Tibial nerve (tissue), 4 donors: Measurements from ENCODE around the gene MT3. TPM values are rescaled to one million over a fixed set of nuclear protein-coding genes. Genes with fewer than 3 reads are reported as not detected.

Experiments used
- DNase-seq, 2 donors: peaks; one replicate each; pipeline ENCODE4 v3.0.0-alpha.2; 2019; ENCODE audit warnings: low spot score in 2 of 2
- H3K27ac ChIP-seq, 4 donors: fragments of 200-600 bp; sonication (generic) in 3 of 4; one replicate each; pipeline ENCODE4 v1.5.1; 2017 to 2019; ENCODE audit warnings: mild to moderate bottlenecking in 1 of 4
- H3K27me3 ChIP-seq, 2 donors: fragments of 200-600 bp; sonication (generic) in 1 of 2; one replicate each; pipeline versions ENCODE4 v1.5.1 to v1.6.0; 2017 to 2019
- H3K36me3 ChIP-seq, 3 donors: fragments of 200-600 bp; sonication (generic); one replicate each; pipeline ENCODE4 v1.5.1; 2018 to 2019
- H3K4me1 ChIP-seq, 4 donors: fragments of 200-600 bp; sonication (generic) in 3 of 4; one replicate each; pipeline ENCODE4 v1.5.1; 2017 to 2019
- H3K4me3 ChIP-seq, 4 donors: fragments of 200-600 bp; sonication (generic) in 3 of 4; one replicate each; pipeline ENCODE4 v1.5.1; 2017 to 2019; ENCODE audit warnings: mild to moderate bottlenecking in 1 of 4, moderate library complexity in 1 of 4
- H3K9me3 ChIP-seq, 4 donors: fragments of 200-600 bp; sonication (generic) in 3 of 4; one replicate each; pipeline ENCODE4 v1.5.1; 2017 to 2019
- CTCF ChIP-seq, 5 experiments: fragments of 200-600 bp in 3 of 5; fragments of 450-650 bp in 2 of 5; sonication (generic) in 3 of 5; IDR thresholded peaks; one replicate each; pipeline ENCODE4 v1.5.1; 2016 to 2019; ENCODE audit warnings: antibody characterized with exemption in 5 of 5, mild to moderate bottlenecking in 3 of 5, moderate library complexity in 2 of 5
- EP300 ChIP-seq, 2 donors: sonication (generic); formaldehyde crosslinking; IDR thresholded peaks; one replicate each; pipeline ENCODE4 v1.6.1; 2017; ENCODE audit warnings: antibody characterized with exemption in 2 of 2, mild to moderate bottlenecking in 1 of 2
- POLR2A ChIP-seq, 2 donors: fragments of 450-650 bp; IDR thresholded peaks; one replicate each; pipeline ENCODE4 v1.6.1; 2017; ENCODE audit warnings: antibody characterized with exemption in 2 of 2, mild to moderate bottlenecking in 2 of 2, moderate library complexity in 2 of 2
- WGBS, 2 donors: methylation state at CpG; one replicate each; pipeline ENCODE4 v1.1.5; 2018; 5-methylcytosine and 5-hydroxymethylcytosine counted together
- total RNA-seq, 4 donors: library from RNA; depleted of rRNA; stranded (reverse); fragments of >200 nt; gene quantifications; one replicate each; pipeline ENCODE4 v1.1.0, GENCODE V29; 2016

Gene MT3
- total RNA-seq, 4 donors from 2014 or later = 92.4 to 291 (median 156) TPM

- peaks cover 0 to 52% (median 29%) of the 10 kb centered on the region in 4 donors for H3K4me1 ChIP-seq
- peak overlapping the region; percentile 76 to 97 (median 93) for H3K27ac ChIP-seq
- 35 to 48% methylated on average over 2 of the region's 2 CpGs for WGBS, 2 donors
- H3K4me3 ChIP-seq = no peak overlapping the region
- peak in 1 of 2 donors; percentile 14 for TF ChIP-seq POLR2A (IDR thresholded peaks at IDR 0.05)
- TF ChIP-seq CTCF (IDR thresholded peaks at IDR 0.05) = no peak
- TF ChIP-seq EP300 (IDR thresholded peaks at IDR 0.05) = peak in 1 of 2 donors; percentile 86
- DNase-seq = peak in 1 of 2 donors; percentile 50
- H3K27me3 ChIP-seq = no peaks in the 10 kb centered on the region
- no peaks in the 10 kb centered on the region for H3K9me3 ChIP-seq
- peaks cover 0 to 5% (median 0%) of the 10 kb centered on the region in 3 donors for H3K36me3 ChIP-seq
These were observed 22.0 kb downstream of the MT3 start for GRCh38 chr16:56611281-56611833.

- TF ChIP-seq POLR2A (IDR thresholded peaks at IDR 0.05) = no peak
- TF ChIP-seq EP300 (IDR thresholded peaks at IDR 0.05) = no peak
- no peak for TF ChIP-seq CTCF (IDR thresholded peaks at IDR 0.05)
- Histone ChIP-seq H3K4me1 (peaks cover 0 to 50% (median 26%) of the 10 kb centered on the region in 4 donors), H3K4me3 (no peak overlapping the region), H3K36me3 (peaks cover 0 to 5% (median 0%) of the 10 kb centered on the region in 3 donors), H3K27me3 (no peaks in the 10 kb centered on the region), H3K9me3 (no peaks in the 10 kb centered on the region), H3K27ac (peak overlapping the region in 1 of 4 donors; percentile 97)
- no peak for DNase-seq
These were observed 24.4 kb downstream of the MT3 start for GRCh38 chr16:56613706-56614105.

GRCh38 chr16:56614549-56614991 is 25.2 kb downstream of the MT3 start:
- DNase-seq = no peak
- TF ChIP-seq EP300 (IDR thresholded peaks at IDR 0.05) (no peak), CTCF (IDR thresholded peaks at IDR 0.05) (no peak), POLR2A (IDR thresholded peaks at IDR 0.05) (no peak)
- no peak overlapping the region for H3K4me3 ChIP-seq
- no peaks in the 10 kb centered on the region for H3K27me3 ChIP-seq
- H3K36me3 ChIP-seq = no peaks in the 10 kb centered on the region
- H3K9me3 ChIP-seq = no peaks in the 10 kb centered on the region
- peak overlapping the region in 1 of 4 donors; percentile 47 for H3K27ac ChIP-seq
- peaks cover 0 to 45% (median 26%) of the 10 kb centered on the region in 4 donors for H3K4me1 ChIP-seq

- TF ChIP-seq POLR2A (IDR thresholded peaks at IDR 0.05) = no peak
- no peak for TF ChIP-seq EP300 (IDR thresholded peaks at IDR 0.05)
- no peak for TF ChIP-seq CTCF (IDR thresholded peaks at IDR 0.05)
- Histone ChIP-seq H3K27me3 (no peaks in the 10 kb centered on the region), H3K9me3 (no peaks in the 10 kb centered on the region), H3K4me1 (peaks cover 0 to 37% (median 23%) of the 10 kb centered on the region in 4 donors), H3K36me3 (no peaks in the 10 kb centered on the region), H3K27ac (no peak overlapping the region), H3K4me3 (no peak overlapping the region)
- DNase-seq = no peak
- 93% methylated on average over 3 of the region's 3 CpGs for WGBS, 2 donors
These were observed 26.0 kb downstream of the MT3 start for GRCh38 chr16:56615353-56615752.

GRCh38 chr16:56616608-56617211 is 27.4 kb downstream of the MT3 start:
- WGBS, 2 donors = 44 to 49% methylated on average over 23 of the region's 23 CpGs
- TF ChIP-seq POLR2A (IDR thresholded peaks at IDR 0.05) (no peak), CTCF (IDR thresholded peaks at IDR 0.05) (no peak), EP300 (IDR thresholded peaks at IDR 0.05) (no peak)
- Histone ChIP-seq H3K9me3 (no peaks in the 10 kb centered on the region), H3K4me3 (peak overlapping the region; percentile 30 to 52 (median 38)), H3K36me3 (no peaks in the 10 kb centered on the region), H3K27ac (peak overlapping the region; percentile 32 to 73 (median 52)), H3K4me1 (peaks cover 0 to 24% (median 13%) of the 10 kb centered on the region in 4 donors), H3K27me3 (no peaks in the 10 kb centered on the region)
- DNase-seq = no peak
